Prostate gland (tissue), 2 donors: Measurements from ENCODE around the gene ITPR2. TPM values are rescaled to one million over a fixed set of nuclear protein-coding genes. Genes with fewer than 3 reads are reported as not detected.
A peak's percentile ranks its signal among the peaks of the same experiment; 100 is the strongest.

Experiments
- DNase-seq: peaks from one replicate; pipeline ENCODE4 v3.0.0-alpha.2; 2019; ENCODE audit warnings: low spot score
- H3K27ac ChIP-seq, 2 donors: fragments of 200-600 bp; sonication (generic); 2 replicates each; pipeline ENCODE4 v1.5.1; 2017 to 2019
- H3K27me3 ChIP-seq: fragments of 200-600 bp; sonication (generic); replicated peaks from 2 replicates; pipeline ENCODE4 v1.5.1; 2019; ENCODE audit not compliant: insufficient read depth
- H3K36me3 ChIP-seq, 2 donors: fragments of 200-600 bp; sonication (generic); 1 replicate in 1 of 2; 2 replicates in 1 of 2; pipeline versions ENCODE4 v1.5.1 to v1.8.1; 2017 to 2019
- H3K4me1 ChIP-seq: fragments of 200-600 bp; sonication (generic); replicated peaks from 2 replicates; pipeline ENCODE4 v1.5.1; 2019
- H3K4me3 ChIP-seq, 2 donors: fragments of 200-600 bp; sonication (generic); 2 replicates each; pipeline ENCODE4 v1.5.1; 2017 to 2019
- H3K9me3 ChIP-seq: fragments of 200-600 bp; sonication (generic); 2 replicates; pipeline ENCODE4 v1.5.1; 2017
- CTCF ChIP-seq, 4 experiments: fragments of 200-600 bp in 2 of 4; fragments of 450-650 bp in 2 of 4; sonication (generic) in 2 of 4; IDR thresholded peaks; 1 replicate in 3 of 4; 2 replicates in 1 of 4; pipeline ENCODE4 v1.5.1; 2016 to 2019; ENCODE audit warnings: antibody characterized with exemption in 4 of 4, mild to moderate bottlenecking in 2 of 4, moderate library complexity in 2 of 4
- POLR2A ChIP-seq: fragments of 450-650 bp; IDR thresholded peaks from one replicate; pipeline ENCODE4 v1.6.1; 2016; ENCODE audit warnings: antibody characterized with exemption, mild to moderate bottlenecking
- POLR2AphosphoS5 ChIP-seq: sonication (generic); formaldehyde crosslinking; IDR thresholded peaks from one replicate; pipeline ENCODE4 v1.6.1; 2017; ENCODE audit warnings: antibody characterized with exemption
- WGBS: methylation state at CpG from one replicate; pipeline ENCODE4 v1.1.5; 2018; 5-methylcytosine and 5-hydroxymethylcytosine counted together
- intact Hi-C: fragments of 100-400 bp; cut with DNase I; formaldehyde crosslinking; loops from one replicate; pipeline ENCODE4 v1.14.2; 2022
- total RNA-seq, 2 donors: library from RNA; depleted of rRNA; stranded (reverse); fragments of >200 nt; gene quantifications; one replicate each; pipeline ENCODE4 v1.1.0, GENCODE V29; 2016

ITPR2 gene
- total RNA-seq, 2 donors from 2014 or later = 30.0 to 44.4 TPM

- TF ChIP-seq CTCF (IDR thresholded peaks at IDR 0.05) = no peak
- no peak for TF ChIP-seq POLR2A
- TF ChIP-seq POLR2AphosphoS5 = no peak
- intact Hi-C loops = no loop called here
- Histone ChIP-seq H3K4me3 (no peak overlapping the region), H3K27ac (no peak overlapping the region), H3K36me3 (no peaks in the 10 kb centered on the region), H3K27me3 (no peaks in the 10 kb centered on the region), H3K9me3 (no peaks in the 10 kb centered on the region), H3K4me1 (peaks cover 2% of the 10 kb centered on the region)
- DNase-seq = no peak
- 83% methylated on average over 3 of the region's 3 CpGs for WGBS
Measured at GRCh38 chr12:26808766-26809476, 24.1 kb downstream of the ITPR2 start.

- no peak for DNase-seq
- no peaks in the 10 kb centered on the region for H3K36me3 ChIP-seq
- intact Hi-C loops = no loop called here
- H3K9me3 ChIP-seq = no peaks in the 10 kb centered on the region
- peaks cover 5% of the 10 kb centered on the region for H3K4me1 ChIP-seq
- H3K27me3 ChIP-seq = no peaks in the 10 kb centered on the region
- 97% methylated on average over 1 of the region's 1 CpG for WGBS
- TF ChIP-seq POLR2A = no peak
- no peak for TF ChIP-seq CTCF (IDR thresholded peaks at IDR 0.05)
- TF ChIP-seq POLR2AphosphoS5 = no peak
- H3K27ac ChIP-seq = no peak overlapping the region
- H3K4me3 ChIP-seq = no peak overlapping the region
Measured at GRCh38 chr12:26807292-26807691, 25.7 kb downstream of the ITPR2 start.

GRCh38 chr12:26806556-26806955 is 26.4 kb downstream of the ITPR2 start:
- H3K36me3 ChIP-seq = no peaks in the 10 kb centered on the region
- intact Hi-C loops = no loop called here
- DNase-seq = no peak
- no peaks in the 10 kb centered on the region for H3K27me3 ChIP-seq
- peaks cover 5% of the 10 kb centered on the region for H3K4me1 ChIP-seq
- no peak overlapping the region for H3K4me3 ChIP-seq
- WGBS = 93% methylated on average over 5 of the region's 5 CpGs
- TF ChIP-seq POLR2AphosphoS5 (no peak), CTCF (IDR thresholded peaks at IDR 0.05) (no peak), POLR2A (no peak)
- H3K9me3 ChIP-seq = no peaks in the 10 kb centered on the region
- no peak overlapping the region for H3K27ac ChIP-seq

- DNase-seq = no peak
- no peak for TF ChIP-seq CTCF (IDR thresholded peaks at IDR 0.05)
- TF ChIP-seq POLR2A = no peak
- no peak for TF ChIP-seq POLR2AphosphoS5
- H3K4me1 ChIP-seq = peaks cover 5% of the 10 kb centered on the region
- H3K4me3 ChIP-seq = no peak overlapping the region
- H3K36me3 ChIP-seq = no peaks in the 10 kb centered on the region
- no peaks in the 10 kb centered on the region for H3K27me3 ChIP-seq
- 66% methylated on average over 5 of the region's 5 CpGs for whole genome bisulfite sequencing
- H3K27ac ChIP-seq = no peak overlapping the region
- H3K9me3 ChIP-seq = no peaks in the 10 kb centered on the region
- intact Hi-C loops = no loop called here
Measured at GRCh38 chr12:26805401-26805971, 27.5 kb downstream of the ITPR2 start.

GRCh38 chr12:26803552-26803951 is 29.4 kb downstream of the ITPR2 start:
- no peaks in the 10 kb centered on the region for H3K27me3 ChIP-seq
- H3K9me3 ChIP-seq = no peaks in the 10 kb centered on the region
- 15% methylated on average over 2 of the region's 2 CpGs for WGBS
- H3K4me3 ChIP-seq = no peak overlapping the region
- intact Hi-C loops = no loop called here
- H3K36me3 ChIP-seq = no peaks in the 10 kb centered on the region
- no peak for DNase-seq
- H3K4me1 ChIP-seq = peaks cover 5% of the 10 kb centered on the region
- no peak overlapping the region for H3K27ac ChIP-seq
- no peak for TF ChIP-seq CTCF (IDR thresholded peaks at IDR 0.05)
- TF ChIP-seq POLR2A = no peak
- peak; percentile 34 for TF ChIP-seq POLR2AphosphoS5
